Heart right ventricle (tissue), 16 donors: ENCODE measurements around the gene NFATC1. TPM values are rescaled to one million over a fixed set of nuclear protein-coding genes. Genes with fewer than 3 reads are reported as not detected.
A peak's percentile ranks its signal among the peaks of the same experiment; 100 is the strongest.

Experiments
- ATAC-seq, 8 donors: fragments of 200-7000 bp; cut with Tn5 transposase; one replicate each; pipeline ENCODE4 v1.9.1; 2020; ENCODE audit warnings: mild to moderate bottlenecking in 8 of 8, moderate library complexity in 8 of 8, moderate number of reproducible peaks in 1 of 8
- DNase-seq, 2 donors: peaks; one replicate each; pipeline ENCODE4 v3.0.0-alpha.2; 2020
- H3K27ac ChIP-seq, 10 donors: fragments of 200-600 bp; sonication (generic) in 2 of 10; one replicate each; pipeline versions ENCODE4 v1.5.0 to v1.8.0; 2020 to 2022; ENCODE audit warnings: mild to moderate bottlenecking in 3 of 10
- H3K27me3 ChIP-seq, 7 donors: fragments of 200-600 bp; one replicate each; pipeline ENCODE4 v1.8.0; 2021 to 2022; ENCODE audit warnings: mild to moderate bottlenecking in 2 of 7
- H3K36me3 ChIP-seq, 9 donors: fragments of 200-600 bp; sonication (generic) in 1 of 9; one replicate each; pipeline versions ENCODE4 v1.5.0 to v1.8.0; 2020 to 2022; ENCODE audit warnings: mild to moderate bottlenecking in 2 of 9
- H3K4me1 ChIP-seq, 9 donors: fragments of 200-600 bp; sonication (generic) in 1 of 9; one replicate each; pipeline versions ENCODE4 v1.5.0 to v1.8.0; 2020 to 2022; ENCODE audit warnings: mild to moderate bottlenecking in 4 of 9
- H3K4me3 ChIP-seq, 10 donors: fragments of 200-600 bp; sonication (generic) in 2 of 10; one replicate each; pipeline versions ENCODE4 v1.5.0 to v1.8.0; 2020 to 2022; ENCODE audit warnings: mild to moderate bottlenecking in 7 of 10, moderate library complexity in 2 of 10
- H3K9me3 ChIP-seq, 11 donors: fragments of 200-600 bp in 10 of 11; sonication (generic) in 2 of 11; one replicate each; pipeline versions ENCODE4 v1.5.0 to v1.8.0; 2013 to 2022; ENCODE audit warnings: mild to moderate bottlenecking in 2 of 11, control low read depth in 1 of 11, moderate library complexity in 1 of 11
- WGBS, 2 donors: extraction: QIAGEN DNeasy Blood & Tissue Kit; methylation state at CpG; one replicate each; pipeline ENCODE4 v1.1.7; 2013; ENCODE audit warnings: inconsistent platforms in 1 of 2; 5-methylcytosine and 5-hydroxymethylcytosine counted together
- intact Hi-C, 10 donors: fragments of 100-400 bp; cut with DNase I; formaldehyde crosslinking; loops; one replicate each; pipeline versions ENCODE4 v1.11.1 to v1.14.2; 2022
- polyA plus RNA-seq, 2 donors: library from polyadenylated mRNA; stranded (reverse); fragments of 200-250 nt; gene quantifications; one replicate each; pipeline ENCODE4 v1.2.3, GENCODE V29; 2013
- total RNA-seq, 10 donors: library from RNA; stranded (reverse); fragmentation: NEBNext Ultra II Directional in 3 of 10; extraction: Animal tissue kit (Norgen Biotek cat#: 25700) in 3 of 10; gene quantifications; one replicate each; pipeline versions ENCODE4 v1.2.1 to v1.2.4, GENCODE V29; 2021 to 2023
- TF ChIP-seq, protein P1 (sequence below), 9 donors: fragments of 200-600 bp; sonication (generic) in 2 of 9; IDR thresholded peaks; one replicate each; pipeline versions ENCODE4 v1.5.0 to v1.8.0; 2021 to 2022; ENCODE audit warnings: antibody characterized with exemption in 9 of 9, mild to moderate bottlenecking in 5 of 9, moderate library complexity in 1 of 9
- donor health status: Arrhythmogenic right ventricular cardiomyopathy.
- donor health status: ischemic (EF 13 %, LVEDD 7.1; RV severe dilation, severe dysfunction).
- donor health status: healthy with polysubstance abuse.
- donor health status: DM: no; HTN: yes; CAD: no.
- donor health status: DM: no; HTN: no; CAD: no.
- donor health status: ischemic (EF 25% LVEDD 6.9; RV normal size, moderate dysfunction).
- donor health status: ischemic (EF 25% LVEDD 5.7; RV mildly dilated, moderate dysfunction).
- donor health status: healthy.
- donor health status: DM: yes; HTN: yes; CAD: no.
- donor health status: Ischemic cardiomyopathy.
- donor health status: ischemic (EF 35%, LVEDD 5.7; RV mildly dilated, moderate dysfunction).
- donor health status: nonischemic (EF 11% LVEDD 7.7; RV severe dilation, severe dysfunction).
- donor health status: DM: yes; HTN: yes; CAD: no.
- donor health status: PGD.
- donor health status: ischemic (EF 29% LVEDD 5.4; RV normal size, mild dysfunction).
- donor health status: nonischemic (EF 23%, LVEDD 6.1; RV moderate dilation, normal function).

The NFATC1 gene
- total and polyA plus RNA-seq, 12 donors: 6.3 to 23.8 (median 18.6) TPM

DNA sequence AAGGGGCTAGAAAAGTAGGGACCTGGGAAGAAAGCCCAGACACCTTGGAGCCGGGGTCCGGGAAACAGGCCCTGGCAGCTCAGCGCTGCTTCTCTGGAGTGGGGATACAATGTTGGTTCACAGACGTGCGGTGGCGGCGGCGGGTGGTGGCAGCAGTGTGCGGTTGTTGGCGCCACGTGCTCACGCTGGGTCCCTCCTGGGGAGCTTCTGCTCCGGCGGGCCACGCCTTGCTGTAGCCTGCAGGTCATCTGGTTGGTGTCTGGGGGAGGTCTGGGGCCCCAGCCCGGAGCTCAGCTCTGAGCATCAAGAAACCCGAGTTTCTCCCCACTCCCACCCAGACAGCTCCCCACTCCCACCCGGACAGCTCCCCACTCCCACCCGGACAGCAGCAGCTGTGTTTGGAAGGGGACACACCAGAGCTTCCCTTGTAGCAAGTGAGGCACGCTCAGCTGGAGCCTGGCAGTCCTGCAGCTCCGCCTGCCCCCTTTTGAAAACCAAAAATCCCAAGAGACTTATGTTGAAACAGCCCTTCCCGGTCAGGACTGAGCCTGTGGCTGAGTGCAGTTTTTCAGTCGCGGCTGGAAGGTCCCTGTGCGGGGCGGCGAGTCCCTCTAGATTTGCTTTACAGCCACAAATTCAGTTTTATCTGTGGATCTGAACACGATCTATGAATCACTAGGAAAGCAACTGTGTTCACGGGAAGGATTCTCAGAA lies 46.9 kb downstream of the NFATC1 start:
- ATAC-seq (peak in 4 of 8 donors; percentile 18 to 47 (median 32)), DNase-seq (no peak)
- Histone ChIP-seq H3K36me3 (peaks cover 0 to 40% (median 0%) of the 10 kb centered on the region in 9 donors), H3K27ac (no peak overlapping the region), H3K4me1 (peaks cover 3 to 23% (median 10%) of the 10 kb centered on the region in 9 donors), H3K27me3 (no peaks in the 10 kb centered on the region), H3K4me3 (no peak overlapping the region), H3K9me3 (no peaks in the 10 kb centered on the region)
- WGBS, 2 donors: 76 to 79% methylated on average over 28 to 29 of the region's 29 CpGs
- intact Hi-C loops: no loop called here
- TF ChIP-seq, protein P1, sequence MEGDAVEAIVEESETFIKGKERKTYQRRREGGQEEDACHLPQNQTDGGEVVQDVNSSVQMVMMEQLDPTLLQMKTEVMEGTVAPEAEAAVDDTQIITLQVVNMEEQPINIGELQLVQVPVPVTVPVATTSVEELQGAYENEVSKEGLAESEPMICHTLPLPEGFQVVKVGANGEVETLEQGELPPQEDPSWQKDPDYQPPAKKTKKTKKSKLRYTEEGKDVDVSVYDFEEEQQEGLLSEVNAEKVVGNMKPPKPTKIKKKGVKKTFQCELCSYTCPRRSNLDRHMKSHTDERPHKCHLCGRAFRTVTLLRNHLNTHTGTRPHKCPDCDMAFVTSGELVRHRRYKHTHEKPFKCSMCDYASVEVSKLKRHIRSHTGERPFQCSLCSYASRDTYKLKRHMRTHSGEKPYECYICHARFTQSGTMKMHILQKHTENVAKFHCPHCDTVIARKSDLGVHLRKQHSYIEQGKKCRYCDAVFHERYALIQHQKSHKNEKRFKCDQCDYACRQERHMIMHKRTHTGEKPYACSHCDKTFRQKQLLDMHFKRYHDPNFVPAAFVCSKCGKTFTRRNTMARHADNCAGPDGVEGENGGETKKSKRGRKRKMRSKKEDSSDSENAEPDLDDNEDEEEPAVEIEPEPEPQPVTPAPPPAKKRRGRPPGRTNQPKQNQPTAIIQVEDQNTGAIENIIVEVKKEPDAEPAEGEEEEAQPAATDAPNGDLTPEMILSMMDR (IDR thresholded peaks at IDR 0.05): no peak

DNA sequence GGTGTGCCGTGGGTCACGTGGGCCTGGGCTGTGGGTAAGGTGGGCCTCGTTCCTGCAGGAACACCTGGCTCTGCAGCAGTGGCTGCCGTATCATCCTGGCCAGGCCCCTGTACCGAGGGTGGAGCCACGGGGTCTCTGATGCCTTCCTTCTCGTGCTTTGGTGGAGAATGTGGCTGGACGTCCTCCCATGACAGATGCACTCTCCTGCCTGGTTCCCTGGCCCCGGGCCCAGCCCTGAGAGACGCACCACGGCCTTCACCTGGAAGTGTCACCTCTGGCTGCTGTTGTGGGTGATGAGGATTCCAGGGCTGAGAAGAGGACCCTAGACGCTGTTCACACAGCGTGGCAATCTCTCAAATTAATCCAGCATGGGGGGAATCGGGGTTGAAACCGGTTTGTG lies 49.5 kb downstream of the NFATC1 start:
- no peak overlapping the region for H3K27ac ChIP-seq
- H3K27me3 ChIP-seq: no peaks in the 10 kb centered on the region
- H3K9me3 ChIP-seq: no peaks in the 10 kb centered on the region
- 84 to 85% methylated on average over 15 of the region's 15 CpGs for WGBS, 2 donors
- TF ChIP-seq, protein P1 (IDR thresholded peaks at IDR 0.05): no peak
- ATAC-seq (no peak), DNase-seq (no peak)
- no peak overlapping the region for H3K4me3 ChIP-seq
- peaks cover 0 to 50% (median 0%) of the 10 kb centered on the region in 9 donors for H3K36me3 ChIP-seq
- H3K4me1 ChIP-seq: peaks cover 3 to 23% (median 10%) of the 10 kb centered on the region in 9 donors
- intact Hi-C loops: loop anchor here in 1 of 10 donors (5.0 kb wide), 1 partner anchor 38 kb away; no protein-coding TSS in a partner anchor

DNA sequence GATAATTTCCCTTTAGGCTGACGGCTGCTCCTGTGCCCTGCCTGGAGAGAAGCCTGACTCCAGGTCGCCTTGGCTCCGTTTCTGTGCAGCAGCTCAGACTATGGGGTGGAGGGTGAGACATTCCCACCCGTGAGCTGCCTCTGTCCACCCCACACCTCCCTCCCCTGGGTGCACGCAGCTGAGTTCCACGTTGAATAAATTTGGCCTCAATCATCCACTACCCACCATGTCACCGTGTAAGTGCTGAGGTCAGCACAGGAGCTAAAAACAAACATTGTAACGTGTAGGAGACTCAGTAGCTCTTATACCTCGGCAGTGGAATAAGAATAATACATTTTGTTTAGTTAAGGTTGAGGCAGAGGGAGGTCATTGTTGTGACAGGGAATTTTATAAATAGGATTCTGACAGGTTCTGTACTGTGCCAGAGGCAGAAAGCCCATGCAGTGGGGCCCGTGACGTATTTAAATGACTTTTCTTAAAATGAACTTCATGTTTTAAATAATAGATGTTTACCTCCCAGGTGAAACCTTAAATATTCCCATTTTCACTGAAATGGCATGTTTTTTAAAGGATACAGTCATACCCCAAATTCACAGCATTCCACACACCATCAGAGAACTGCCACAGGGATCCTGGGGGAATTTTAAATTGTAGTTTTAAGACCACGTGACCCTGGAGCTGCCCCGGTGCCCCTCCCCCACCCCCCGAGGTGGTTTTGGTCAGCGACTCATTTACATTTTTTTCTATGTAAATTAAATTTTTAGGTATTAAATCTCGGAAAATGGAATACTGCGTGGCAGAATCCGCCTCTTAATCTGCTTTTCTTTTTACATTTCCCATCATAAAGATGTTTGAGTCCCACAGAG lies 50.2 kb downstream of the NFATC1 start:
- DNase-seq (no peak), ATAC-seq (peak in 5 of 8 donors; percentile 23 to 37 (median 27))
- TF ChIP-seq, protein P1 (IDR thresholded peaks at IDR 0.05): no peak
- intact Hi-C loops: loop anchor here in 1 of 10 donors (5.0 kb wide), 1 partner anchor 39 kb away; no protein-coding TSS in a partner anchor
- H3K27ac ChIP-seq: no peak overlapping the region
- H3K36me3 ChIP-seq: peaks cover 0 to 50% (median 0%) of the 10 kb centered on the region in 9 donors
- no peaks in the 10 kb centered on the region for H3K27me3 ChIP-seq
- H3K4me1 ChIP-seq: peaks cover 3 to 23% (median 10%) of the 10 kb centered on the region in 9 donors
- WGBS, 2 donors: 69 to 78% methylated on average over 18 of the region's 18 CpGs
- H3K4me3 ChIP-seq: no peak overlapping the region
- H3K9me3 ChIP-seq: no peaks in the 10 kb centered on the region

DNA sequence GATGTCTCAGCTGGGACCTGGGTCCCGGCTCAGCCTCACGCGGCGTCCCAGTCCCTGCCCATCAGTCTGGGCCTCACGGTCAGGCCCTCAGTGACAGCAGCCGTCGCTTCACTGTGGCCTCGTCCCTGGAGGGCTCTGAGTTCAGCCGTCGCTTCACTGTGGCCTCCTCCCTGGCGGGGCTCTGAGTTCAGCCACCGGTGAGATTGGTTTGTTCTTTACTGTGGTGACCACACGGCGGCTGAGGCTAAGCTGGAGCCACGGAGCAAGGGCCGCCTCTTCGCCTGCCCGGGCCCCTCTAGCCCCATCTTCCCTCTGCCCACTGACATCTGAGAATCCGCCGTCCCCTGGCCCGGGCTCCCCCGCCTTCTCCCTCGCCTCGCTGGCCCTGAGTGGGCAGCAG lies 51.2 kb downstream of the NFATC1 start:
- intact Hi-C loops: loop anchor here in 1 of 10 donors (5.0 kb wide), 1 partner anchor 40 kb away; no protein-coding TSS in a partner anchor
- peaks cover 3 to 23% (median 10%) of the 10 kb centered on the region in 9 donors for H3K4me1 ChIP-seq
- H3K27me3 ChIP-seq: no peaks in the 10 kb centered on the region
- H3K4me3 ChIP-seq: no peak overlapping the region
- 95 to 96% methylated on average over 24 of the region's 24 CpGs for WGBS, 2 donors
- H3K9me3 ChIP-seq: no peaks in the 10 kb centered on the region
- DNase-seq: no peak
- TF ChIP-seq, protein P1 (IDR thresholded peaks at IDR 0.05): no peak
- no peak overlapping the region for H3K27ac ChIP-seq
- H3K36me3 ChIP-seq: peaks cover 0 to 56% (median 7%) of the 10 kb centered on the region in 9 donors
- ATAC-seq: no peak
